Mammary epithelial cell (primary cell): ENCODE results near the gene ZNF444.

Experiments
- CTCF ChIP-seq, 2 donors: IDR thresholded peaks in 1 of 2; conservative IDR thresholded peaks in 1 of 2; 2 replicates each; pipeline ENCODE4 v1.5.1; 2011 to 2012; ENCODE audit warnings: inconsistent platforms in 2 of 2, low read length in 2 of 2, mild to moderate bottlenecking in 2 of 2, control low read depth in 1 of 2, low read depth in 1 of 2; ENCODE audit not compliant: insufficient read depth in 1 of 2; ENCODE audit errors: extremely low read depth in 1 of 2
- EZH2 ChIP-seq: IDR thresholded peaks from 2 replicates; pipeline ENCODE4 v1.6.1; 2012; ENCODE audit warnings: low read length, inconsistent platforms, borderline replicate concordance

- TF ChIP-seq CTCF (conservative IDR thresholded peaks at IDR 0.05 in 1 of 2, IDR thresholded peaks at IDR 0.05 in 1 of 2; ENCODE audit: extremely low read depth in 1 of 2, insufficient read depth in 1 of 2, low read depth in 1 of 2, low read length in 2 of 2) = no peak
- no peak for TF ChIP-seq EZH2
Observed at GRCh38 chr19:56094449-56094848, 46.6 kb upstream of the ZNF444 start.
